CD1c-positive myeloid dendritic cell (primary cell): ENCODE measurements around the gene F10.
A peak's percentile ranks its signal among the peaks of the same experiment; 100 is the strongest.
"Not testable (repeated sequence)": the region's sequence is repeated elsewhere in the genome, so short reads cannot be mapped to it uniquely, and the experiment has no call there.

Experiments used
- DNase-seq: peaks from one replicate; pipeline ENCODE4 v3.0.0-alpha.2; 2016; ENCODE audit errors: extremely low spot score

Gene F10

GRCh38 chr13:113098162-113098732 lies 24.4 kb upstream of the F10 start:
- DNase-seq, result no peak

- DNase-seq, result no peak
Measured at GRCh38 chr13:113099142-113099541, 23.5 kb upstream of the F10 start.

GRCh38 chr13:113102302-113102701 lies 20.3 kb upstream of the F10 start:
- DNase-seq, result not testable (repeated sequence)

- DNase-seq, result no peak
Measured at GRCh38 chr13:113102727-113103126, 19.9 kb upstream of the F10 start.

GRCh38 chr13:113103646-113104045 lies 19.0 kb upstream of the F10 start:
- no peak for DNase-seq

GRCh38 chr13:113105032-113105920 lies 17.3 kb upstream of the F10 start, which contains the start of gene F7:
Gene F7, plus strand, starts transcription at chr13:113105791. Its CDS starts 51 bp downstream, at chr13:113105842.
- no peak for DNase-seq

- DNase-seq, result no peak
Measured at GRCh38 chr13:113105921-113106452, 16.6 kb upstream of the F10 start.

- DNase-seq, result no peak
Measured at GRCh38 chr13:113106711-113107351, 15.8 kb upstream of the F10 start.

GRCh38 chr13:113108521-113108920 lies 14.1 kb upstream of the F10 start:
- not testable (repeated sequence) for DNase-seq

GRCh38 chr13:113109151-113110047 lies 13.2 kb upstream of the F10 start:
- DNase-seq, result no peak

GRCh38 chr13:113110048-113110851 lies 12.3 kb upstream of the F10 start:
- DNase-seq, result peak; percentile 51

GRCh38 chr13:113110852-113111315 lies 11.7 kb upstream of the F10 start:
- no peak for DNase-seq

GRCh38 chr13:113111821-113112220 lies 10.8 kb upstream of the F10 start:
- DNase-seq, result not testable (repeated sequence)

GRCh38 chr13:113112475-113112874 lies 10.1 kb upstream of the F10 start:
- not testable (repeated sequence) for DNase-seq

- DNase-seq, result no peak
Measured at GRCh38 chr13:113112893-113113845, 9.4 kb upstream of the F10 start.

- DNase-seq, result no peak
Measured at GRCh38 chr13:113113846-113114271, 8.7 kb upstream of the F10 start.

GRCh38 chr13:113114511-113115362 lies 7.9 kb upstream of the F10 start:
- DNase-seq, result no peak
